SU-DHL-6 (cell line): Measurements from ENCODE around the gene SRRM4.

Experiments
- H2AFZ ChIP-seq: fragments of 200-600 bp; sonication (generic); 2 replicates; pipeline ENCODE4 v1.6.1; 2014; ENCODE audit warnings: low read depth, mild to moderate bottlenecking, moderate library complexity, mixed read lengths, antibody characterized with exemption, low read length; ENCODE audit not compliant: severe bottlenecking
- H3F3A ChIP-seq: fragments of 200-600 bp; shearing (Covaris generic); 2 replicates; pipeline ENCODE4 v1.6.0; 2016; ENCODE audit warnings: antibody characterized with exemption, mild to moderate bottlenecking; ENCODE audit not compliant: insufficient read depth
- H3K27ac ChIP-seq: fragments of 200-600 bp; sonication (generic); 2 replicates; pipeline ENCODE4 v1.5.1; 2016; ENCODE audit warnings: low read depth, mild to moderate bottlenecking, low read length, moderate library complexity, mixed read lengths
- H3K27me3 ChIP-seq: fragments of 200-600 bp; sonication (generic), shearing (Covaris generic); 2 replicates; pipeline ENCODE4 v1.6.0; 2014; ENCODE audit warnings: mild to moderate bottlenecking, low read length
- H3K36me3 ChIP-seq: fragments of 200-600 bp; sonication (generic); 2 replicates; pipeline ENCODE4 v1.6.1; 2014; ENCODE audit warnings: mild to moderate bottlenecking, low read length, mixed read lengths
- H3K4me2 ChIP-seq: fragments of 300-600, 200-600 bp; shearing (Covaris generic), sonication (generic); 2 replicates; pipeline ENCODE4 v1.6.0; 2014; ENCODE audit warnings: low read length, low read depth, mild to moderate bottlenecking; ENCODE audit not compliant: poor library complexity, severe bottlenecking
- H3K4me3 ChIP-seq: fragments of 200-600 bp; sonication (generic); 2 replicates; pipeline ENCODE4 v1.5.1; 2014; ENCODE audit warnings: antibody characterized with exemption, low read length, mild to moderate bottlenecking, mixed read lengths; ENCODE audit not compliant: insufficient read depth, poor library complexity, severe bottlenecking
- H3K79me2 ChIP-seq: fragments of 200-600 bp; sonication (generic); 2 replicates; pipeline ENCODE4 v1.6.1; 2014; ENCODE audit warnings: mild to moderate bottlenecking, low read length, moderate library complexity; ENCODE audit not compliant: insufficient read depth
- H3K9ac ChIP-seq: fragments of 200-600 bp; sonication (generic); 2 replicates; pipeline ENCODE4 v1.7.0; 2014; ENCODE audit warnings: mild to moderate bottlenecking, low read length
- H3K9me2 ChIP-seq: fragments of 200-600 bp; sonication (generic); replicated peaks from 2 replicates; pipeline ENCODE4 v1.6.1; 2014; ENCODE audit warnings: low read length; ENCODE audit not compliant: insufficient read depth
- H3K9me3 ChIP-seq: fragments of 200-600 bp; sonication (generic); 2 replicates; pipeline ENCODE4 v1.6.1; 2014; ENCODE audit warnings: low read length, mixed read lengths; ENCODE audit not compliant: insufficient read depth
- H4K20me1 ChIP-seq: fragments of 200-600 bp; sonication (generic); 2 replicates; pipeline ENCODE4 v1.6.1; 2014; ENCODE audit warnings: low read depth, mild to moderate bottlenecking, antibody characterized with exemption, low read length, moderate library complexity, mixed read lengths
- CTCF ChIP-seq: fragments of 200-600 bp; sonication (generic); IDR thresholded peaks from one replicate; pipeline ENCODE4 v1.5.1; 2017; ENCODE audit warnings: antibody characterized with exemption, mild to moderate bottlenecking, low read length, moderate library complexity; ENCODE audit not compliant: insufficient read depth, poor library complexity, severe bottlenecking
- EZH2phosphoT487 ChIP-seq: fragments of 200-600 bp; sonication (generic), shearing (Covaris generic); conservative IDR thresholded peaks from 2 replicates; pipeline ENCODE4 v1.6.1; 2018; ENCODE audit warnings: mild to moderate bottlenecking, antibody characterized with exemption, low read length, moderate library complexity, mixed read lengths

The SRRM4 gene

GRCh38 chr12:119090865-119091264 lies 109.5 kb downstream of the SRRM4 start:
- no peaks in the 10 kb centered on the region for H3K9me2 ChIP-seq
- H3K4me3 ChIP-seq, result no peak overlapping the region
- no peaks in the 10 kb centered on the region for H3K79me2 ChIP-seq
- no peaks in the 10 kb centered on the region for H3K36me3 ChIP-seq
- no peaks in the 10 kb centered on the region for H3F3A ChIP-seq
- no peaks in the 10 kb centered on the region for H3K9me3 ChIP-seq
- no peak for TF ChIP-seq CTCF
- TF ChIP-seq EZH2phosphoT487, result no peak
- no peak overlapping the region for H3K9ac ChIP-seq
- H3K27me3 ChIP-seq, result no peaks in the 10 kb centered on the region
- H3K4me2 ChIP-seq, result no peak overlapping the region
- H2AFZ ChIP-seq, result no peak overlapping the region
- H4K20me1 ChIP-seq, result no peaks in the 10 kb centered on the region
- H3K27ac ChIP-seq, result no peak overlapping the region

- H4K20me1 ChIP-seq, result no peaks in the 10 kb centered on the region
- H3K9me3 ChIP-seq, result no peaks in the 10 kb centered on the region
- H3K27ac ChIP-seq, result no peak overlapping the region
- H3K9ac ChIP-seq, result no peak overlapping the region
- H3K36me3 ChIP-seq, result no peaks in the 10 kb centered on the region
- H3K4me3 ChIP-seq, result no peak overlapping the region
- TF ChIP-seq CTCF, result no peak
- no peak for TF ChIP-seq EZH2phosphoT487
- no peak overlapping the region for H3K4me2 ChIP-seq
- H3K79me2 ChIP-seq, result no peaks in the 10 kb centered on the region
- H3F3A ChIP-seq, result no peaks in the 10 kb centered on the region
- H2AFZ ChIP-seq, result no peak overlapping the region
- no peaks in the 10 kb centered on the region for H3K9me2 ChIP-seq
- no peaks in the 10 kb centered on the region for H3K27me3 ChIP-seq
Observed at GRCh38 chr12:119096429-119097202, 115.3 kb downstream of the SRRM4 start.

- Histone ChIP-seq H3K79me2 (no peaks in the 10 kb centered on the region), H3K9ac (no peak overlapping the region), H3K4me2 (no peak overlapping the region), H3K9me3 (no peaks in the 10 kb centered on the region), H3K9me2 (no peaks in the 10 kb centered on the region), H4K20me1 (no peaks in the 10 kb centered on the region), H3K36me3 (no peaks in the 10 kb centered on the region), H3K27ac (no peak overlapping the region), H3F3A (no peaks in the 10 kb centered on the region), H2AFZ (no peak overlapping the region), H3K27me3 (no peaks in the 10 kb centered on the region), H3K4me3 (no peak overlapping the region)
- TF ChIP-seq CTCF, result no peak
- TF ChIP-seq EZH2phosphoT487, result no peak
Observed at GRCh38 chr12:119100933-119101332, 119.6 kb downstream of the SRRM4 start.
